ENCODE results near the gene CHST8. TPM values are rescaled to one million over a fixed set of nuclear protein-coding genes. Genes with fewer than 3 reads are reported as not detected.

Gene CHST8
- total RNA-seq, 1 donor: not detected

DNA sequence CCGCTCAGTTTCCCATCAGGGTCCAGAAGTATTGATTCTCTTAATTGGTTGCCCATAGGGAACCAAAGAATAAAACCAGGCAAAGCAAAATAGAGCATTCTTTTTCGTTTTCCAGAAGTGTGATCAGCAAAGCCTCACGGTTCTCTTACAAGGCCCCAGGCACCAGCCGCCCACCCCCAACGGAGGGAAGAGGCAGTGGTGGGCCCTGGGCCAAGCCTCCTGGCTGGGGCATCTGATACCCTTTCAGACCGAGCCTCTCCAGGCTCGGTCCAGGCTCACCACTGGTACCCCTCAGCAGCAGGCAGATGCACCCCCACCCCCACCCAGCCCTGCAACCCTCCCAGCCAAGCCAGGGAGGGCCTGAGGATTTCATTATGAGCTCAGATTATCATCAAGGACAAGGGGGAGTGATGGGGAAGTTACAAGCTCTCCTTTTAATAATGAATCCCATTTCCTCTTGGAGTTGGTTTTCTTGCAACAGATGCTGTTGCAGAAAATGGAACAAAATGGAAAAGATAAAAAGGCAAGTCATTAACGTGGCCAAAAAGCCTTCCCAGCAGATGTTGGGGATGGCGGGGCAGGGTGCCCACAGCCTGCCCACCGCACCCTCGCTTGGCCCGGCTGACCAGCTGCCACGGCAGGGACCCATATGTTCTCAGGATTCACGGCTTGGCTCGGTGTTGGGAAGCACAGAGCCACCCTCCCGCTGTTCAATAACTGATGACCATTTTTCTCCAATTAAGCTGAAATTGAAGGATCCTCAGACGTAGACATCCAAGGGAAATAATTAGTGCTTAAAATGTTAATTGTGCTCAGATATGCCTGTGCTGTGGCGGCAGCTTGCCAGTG, 129.1 kb downstream of the CHST8 start:
- no peak for DNase-seq (ENCODE audit: low read depth)
- TF ChIP-seq, protein P1, sequence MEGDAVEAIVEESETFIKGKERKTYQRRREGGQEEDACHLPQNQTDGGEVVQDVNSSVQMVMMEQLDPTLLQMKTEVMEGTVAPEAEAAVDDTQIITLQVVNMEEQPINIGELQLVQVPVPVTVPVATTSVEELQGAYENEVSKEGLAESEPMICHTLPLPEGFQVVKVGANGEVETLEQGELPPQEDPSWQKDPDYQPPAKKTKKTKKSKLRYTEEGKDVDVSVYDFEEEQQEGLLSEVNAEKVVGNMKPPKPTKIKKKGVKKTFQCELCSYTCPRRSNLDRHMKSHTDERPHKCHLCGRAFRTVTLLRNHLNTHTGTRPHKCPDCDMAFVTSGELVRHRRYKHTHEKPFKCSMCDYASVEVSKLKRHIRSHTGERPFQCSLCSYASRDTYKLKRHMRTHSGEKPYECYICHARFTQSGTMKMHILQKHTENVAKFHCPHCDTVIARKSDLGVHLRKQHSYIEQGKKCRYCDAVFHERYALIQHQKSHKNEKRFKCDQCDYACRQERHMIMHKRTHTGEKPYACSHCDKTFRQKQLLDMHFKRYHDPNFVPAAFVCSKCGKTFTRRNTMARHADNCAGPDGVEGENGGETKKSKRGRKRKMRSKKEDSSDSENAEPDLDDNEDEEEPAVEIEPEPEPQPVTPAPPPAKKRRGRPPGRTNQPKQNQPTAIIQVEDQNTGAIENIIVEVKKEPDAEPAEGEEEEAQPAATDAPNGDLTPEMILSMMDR (IDR thresholded peaks at IDR 0.05; ENCODE audit: insufficient read depth, low read depth, low read length): no peak

DNA sequence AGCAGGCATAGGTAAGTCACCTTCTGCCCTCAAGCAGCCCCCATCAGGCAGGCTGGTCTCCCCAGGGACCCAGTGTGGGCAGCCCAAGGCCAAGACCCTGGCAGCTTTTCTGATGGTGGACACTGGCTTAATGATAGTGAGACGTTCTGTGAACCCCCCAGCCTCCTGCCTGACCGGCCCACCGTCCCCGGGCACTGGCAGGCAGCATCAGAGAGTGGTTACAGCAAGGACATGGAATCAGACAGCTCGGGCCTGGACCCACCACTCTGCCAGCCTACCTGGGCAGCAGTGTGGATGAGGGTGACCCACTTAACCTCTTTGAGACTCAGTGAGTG, 129.7 kb downstream of the CHST8 start:
- TF ChIP-seq, protein P1 (IDR thresholded peaks at IDR 0.05; ENCODE audit: insufficient read depth, low read depth, low read length): no peak
- no peak for DNase-seq (ENCODE audit: low read depth)
- no peak overlapping the region for H3K4me3 ChIP-seq (ENCODE audit: low read depth, low read length)

More for the DNA sequence above, 129.1 kb downstream of the CHST8 start:
- H3K4me3 ChIP-seq (ENCODE audit: low read depth, low read length): no peak overlapping the region

DNA sequence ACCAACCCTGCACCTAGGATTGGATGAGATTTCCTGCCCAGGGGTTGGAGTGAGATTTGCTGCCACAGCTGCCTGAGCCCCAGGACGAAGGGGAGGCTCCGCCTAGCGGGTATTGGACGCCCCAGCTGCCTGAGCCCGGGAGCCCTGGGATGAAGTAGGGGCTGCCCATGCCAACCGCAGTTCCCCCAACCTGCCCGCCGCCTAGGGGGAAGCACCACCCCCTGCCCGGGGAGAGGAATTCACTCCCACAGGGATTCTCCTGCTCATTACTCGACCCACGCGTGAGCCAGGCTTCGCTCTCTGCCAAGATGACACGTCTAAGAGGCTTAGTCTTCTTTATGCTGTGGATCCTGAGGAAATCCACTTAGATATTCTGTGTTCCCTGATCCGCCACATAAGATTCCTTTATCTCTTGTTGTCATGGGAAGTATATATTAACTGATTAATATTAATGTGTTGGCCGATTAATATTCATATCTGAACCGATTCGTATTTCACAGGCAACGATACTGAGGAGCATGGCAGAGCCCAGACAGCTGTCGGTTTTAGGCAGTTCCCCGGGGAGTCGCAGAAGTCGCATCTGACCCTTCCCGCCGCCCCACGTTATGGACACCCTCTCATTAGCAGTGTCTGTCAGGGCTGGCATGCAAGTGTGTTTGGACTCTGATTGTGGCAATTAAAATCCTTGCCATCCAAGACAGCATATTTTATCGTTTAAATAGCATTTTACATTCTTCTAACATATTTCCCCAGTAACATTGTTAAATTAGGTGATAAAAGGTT, 130.5 kb downstream of the CHST8 start:
- no peak overlapping the region for H3K4me3 ChIP-seq (ENCODE audit: low read depth, low read length)
- TF ChIP-seq, protein P1 (IDR thresholded peaks at IDR 0.05; ENCODE audit: insufficient read depth, low read depth, low read length): no peak
- DNase-seq (ENCODE audit: low read depth): no peak

DNA sequence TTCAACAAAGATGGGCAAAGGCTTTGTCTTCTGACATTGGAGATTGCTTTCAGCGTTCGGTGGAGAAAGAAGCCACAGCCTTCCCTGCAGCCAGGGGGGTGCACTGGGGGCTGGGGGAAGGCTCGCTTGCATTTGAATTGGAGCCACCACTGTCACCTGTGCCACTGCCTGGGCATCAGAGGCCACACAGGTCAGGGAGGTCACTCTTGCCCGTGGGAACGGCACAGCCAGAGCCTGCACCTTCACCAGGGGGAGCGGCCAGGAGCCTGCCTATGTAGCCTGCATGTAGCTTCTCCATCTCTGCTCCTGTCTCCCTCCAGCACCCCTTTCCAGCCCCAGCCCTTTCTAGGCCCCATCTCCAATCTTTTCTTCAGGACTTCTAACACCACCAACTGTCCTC, 131.2 kb downstream of the CHST8 start:
- no peak for DNase-seq (ENCODE audit: low read depth)
- TF ChIP-seq, protein P1 (IDR thresholded peaks at IDR 0.05; ENCODE audit: insufficient read depth, low read depth, low read length): no peak
- no peak overlapping the region for H3K4me3 ChIP-seq (ENCODE audit: low read depth, low read length)

DNA sequence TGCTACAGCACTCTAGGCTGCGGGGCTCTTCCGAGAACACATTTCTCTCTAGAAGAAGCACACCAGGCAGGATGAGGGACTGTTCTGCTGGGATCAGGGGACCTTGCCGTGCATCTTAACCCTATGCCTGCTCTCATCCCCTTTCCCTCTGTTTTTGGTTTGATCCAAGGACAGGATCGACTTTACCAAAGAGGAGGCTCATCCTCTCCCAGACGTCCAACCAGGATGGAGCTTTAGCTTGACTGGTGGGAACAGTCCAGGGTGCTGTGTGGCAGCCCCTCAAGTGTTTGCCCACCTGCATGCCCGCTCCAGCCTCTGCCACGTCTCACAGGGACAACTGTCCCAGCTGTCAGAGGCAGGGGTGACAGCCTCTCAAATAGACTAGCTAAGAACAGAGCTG, 132.6 kb downstream of the CHST8 start:
- H3K4me3 ChIP-seq (ENCODE audit: low read depth, low read length): no peak overlapping the region
- DNase-seq (ENCODE audit: low read depth): no peak
- TF ChIP-seq, protein P1 (IDR thresholded peaks at IDR 0.05; ENCODE audit: insufficient read depth, low read depth, low read length): no peak

DNA sequence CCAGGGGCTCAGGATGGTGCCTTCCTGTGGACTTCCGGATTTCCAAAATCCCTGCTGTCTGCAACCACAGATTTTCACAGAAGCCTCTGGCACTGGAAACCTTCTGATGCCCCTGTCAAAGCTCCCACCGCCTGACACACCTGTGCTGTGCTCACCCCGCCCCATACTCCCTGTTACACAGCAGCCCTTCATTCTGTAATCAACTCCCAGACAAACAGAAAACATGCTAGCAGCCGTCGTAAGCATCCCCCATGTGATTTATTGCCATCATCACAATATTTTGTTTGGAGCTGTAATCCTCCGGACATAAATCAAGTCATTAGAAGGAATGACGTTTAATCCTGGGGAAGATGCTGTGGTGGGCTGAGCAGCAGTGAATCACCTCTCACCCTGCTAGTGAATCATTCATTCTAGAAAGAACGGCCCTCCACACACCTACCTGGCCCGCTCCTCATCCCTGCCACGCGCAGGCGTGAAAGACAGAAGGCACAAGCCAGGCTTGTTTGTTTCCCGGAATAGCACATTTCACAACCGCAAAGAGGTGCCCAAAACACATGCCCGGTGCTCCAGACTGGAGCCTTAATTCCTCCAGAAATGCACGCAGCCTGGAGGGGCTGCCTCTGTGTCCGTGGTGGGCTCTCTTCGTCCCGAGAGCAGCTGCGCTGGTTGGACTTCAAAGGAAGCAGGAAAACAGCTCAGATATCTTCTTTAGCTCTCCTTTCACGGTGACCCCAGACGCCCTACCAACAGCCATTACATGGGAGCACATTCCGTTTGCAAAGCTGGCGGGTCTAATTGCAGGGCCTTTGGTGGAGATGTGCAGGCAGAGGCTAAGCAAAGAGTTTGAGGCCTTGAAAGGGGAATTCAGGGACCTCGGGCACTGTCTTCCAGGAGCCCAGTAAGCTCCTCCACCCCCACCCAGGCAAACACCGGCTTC, 133.6 kb downstream of the CHST8 start:
- TF ChIP-seq, protein P1 (IDR thresholded peaks at IDR 0.05; ENCODE audit: insufficient read depth, low read depth, low read length): no peak
- no peak for DNase-seq (ENCODE audit: low read depth)
- H3K4me3 ChIP-seq (ENCODE audit: low read depth, low read length): no peak overlapping the region

Data from fibroblast of villous mesenchyme (primary cell).